Hepatocyte (in vitro differentiated cells): ENCODE data around the gene ANGPTL7. TPM values are rescaled to one million over a fixed set of nuclear protein-coding genes. Genes with fewer than 3 reads are reported as not detected.
A peak's percentile ranks its signal among the peaks of the same experiment; 100 is the strongest.

ENCODE experiments used
- DNase-seq: peaks from one replicate; pipeline ENCODE4 v3.0.0-alpha.2; 2016; ENCODE audit warnings: low spot score
- H2AFZ ChIP-seq: fragments of 200-600 bp; sonication (generic); 2 replicates; pipeline ENCODE4 v1.6.0; 2016; ENCODE audit warnings: antibody characterized with exemption, mild to moderate bottlenecking
- H3K27ac ChIP-seq: fragments of 200-600 bp; sonication (generic); 2 replicates; pipeline ENCODE4 v1.5.1; 2016; ENCODE audit warnings: mild to moderate bottlenecking
- H3K27me3 ChIP-seq: fragments of 200-600 bp; sonication (generic); 2 replicates; pipeline ENCODE4 v1.6.1; 2016
- H3K36me3 ChIP-seq: fragments of 200-600 bp; sonication (generic); replicated peaks from 2 replicates; pipeline ENCODE4 v1.5.1; 2016; ENCODE audit warnings: low read depth; ENCODE audit not compliant: insufficient read depth
- H3K4me1 ChIP-seq: fragments of 200-600 bp; sonication (generic); 2 replicates; pipeline ENCODE4 v1.5.1; 2016; ENCODE audit warnings: mild to moderate bottlenecking, moderate library complexity; ENCODE audit not compliant: insufficient read depth
- H3K4me2 ChIP-seq: fragments of 200-600 bp; sonication (generic); 2 replicates; pipeline ENCODE4 v1.6.0; 2016
- H3K4me3 ChIP-seq: fragments of 200-600 bp; sonication (generic); 2 replicates; pipeline ENCODE4 v1.5.1; 2016; ENCODE audit warnings: mild to moderate bottlenecking
- H3K79me2 ChIP-seq: fragments of 200-600 bp; sonication (generic); 2 replicates; pipeline ENCODE4 v1.6.0; 2017; ENCODE audit warnings: mild to moderate bottlenecking
- H3K9me2 ChIP-seq: fragments of 200-600 bp; sonication (generic); replicated peaks from 2 replicates; pipeline ENCODE4 v1.6.0; 2017; ENCODE audit warnings: mild to moderate bottlenecking; ENCODE audit not compliant: insufficient read depth
- H3K9me3 ChIP-seq: fragments of 200-600 bp; sonication (generic); 2 replicates; pipeline ENCODE4 v1.5.1; 2016; ENCODE audit warnings: low read depth, mild to moderate bottlenecking
- H4K20me1 ChIP-seq: fragments of 200-600 bp; sonication (generic); 2 replicates; pipeline ENCODE4 v1.6.0; 2016; ENCODE audit warnings: mild to moderate bottlenecking; ENCODE audit not compliant: insufficient read depth, poor library complexity, severe bottlenecking
- EZH2 ChIP-seq: fragments of 200-600 bp; sonication (generic); IDR thresholded peaks from 2 replicates; pipeline ENCODE4 v1.6.1; 2016; ENCODE audit warnings: antibody characterized with exemption, mild to moderate bottlenecking, borderline replicate concordance
- EZH2phosphoT487 ChIP-seq: fragments of 200-600 bp; sonication (generic); IDR thresholded peaks from one replicate; pipeline ENCODE4 v1.6.1; 2018; ENCODE audit warnings: antibody characterized with exemption, mild to moderate bottlenecking, low read depth, moderate library complexity; ENCODE audit not compliant: unreplicated experiment, severe bottlenecking
- WGBS: methylation state at CpG from one replicate; pipeline ENCODE4 v1.1.6; 2016; ENCODE audit warnings: low lambda C conversion rate; ENCODE audit errors: missing lambda C conversion rate; 5-methylcytosine and 5-hydroxymethylcytosine counted together
- polyA plus RNA-seq: library from polyadenylated mRNA; unstranded; fragments of >200 nt; fragmentation: Nextera tagmentation; extraction: Ambion mirVana; gene quantifications from 2 replicates; pipeline ENCODE4 v1.2.1, GENCODE V29; 2016
- total RNA-seq: library from RNA; depleted of rRNA; stranded (reverse); fragments of >200 nt; gene quantifications from 2 replicates; pipeline ENCODE4 v1.2.3, GENCODE V29; 2014
- TF ChIP-seq, protein P1 (sequence below): fragments of 200-600 bp; sonication (generic); IDR thresholded peaks from 2 replicates; pipeline ENCODE4 v1.5.1; 2016; ENCODE audit warnings: antibody characterized with exemption, mild to moderate bottlenecking; ENCODE audit not compliant: poor library complexity

Gene ANGPTL7
- total and polyA plus RNA-seq, 2 experiments from 2014 or later = 25.6 to 50.5 TPM

DNA sequence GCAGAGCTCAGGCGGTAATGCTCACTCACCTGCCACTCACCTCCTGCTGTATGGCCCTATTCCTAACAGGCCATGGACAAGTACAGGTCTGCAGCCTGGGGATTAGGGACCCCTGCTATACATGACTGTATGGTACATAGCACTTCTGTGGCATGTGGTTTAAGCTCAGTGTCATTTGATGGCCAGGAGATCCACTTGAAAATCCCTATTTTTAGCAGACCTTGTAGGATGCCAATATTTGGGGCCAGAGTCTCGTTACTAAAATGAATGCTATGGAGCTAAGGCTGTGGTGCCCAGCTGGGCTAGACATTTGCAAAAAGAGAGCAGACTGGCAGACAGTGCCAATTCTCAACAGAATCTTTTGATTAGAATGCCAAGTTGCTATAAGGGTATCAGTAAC lies 1.7 kb upstream of the ANGPTL7 start:
- no peaks in the 10 kb centered on the region for H3K79me2 ChIP-seq
- no peak for TF ChIP-seq EZH2
- TF ChIP-seq, protein P1, sequence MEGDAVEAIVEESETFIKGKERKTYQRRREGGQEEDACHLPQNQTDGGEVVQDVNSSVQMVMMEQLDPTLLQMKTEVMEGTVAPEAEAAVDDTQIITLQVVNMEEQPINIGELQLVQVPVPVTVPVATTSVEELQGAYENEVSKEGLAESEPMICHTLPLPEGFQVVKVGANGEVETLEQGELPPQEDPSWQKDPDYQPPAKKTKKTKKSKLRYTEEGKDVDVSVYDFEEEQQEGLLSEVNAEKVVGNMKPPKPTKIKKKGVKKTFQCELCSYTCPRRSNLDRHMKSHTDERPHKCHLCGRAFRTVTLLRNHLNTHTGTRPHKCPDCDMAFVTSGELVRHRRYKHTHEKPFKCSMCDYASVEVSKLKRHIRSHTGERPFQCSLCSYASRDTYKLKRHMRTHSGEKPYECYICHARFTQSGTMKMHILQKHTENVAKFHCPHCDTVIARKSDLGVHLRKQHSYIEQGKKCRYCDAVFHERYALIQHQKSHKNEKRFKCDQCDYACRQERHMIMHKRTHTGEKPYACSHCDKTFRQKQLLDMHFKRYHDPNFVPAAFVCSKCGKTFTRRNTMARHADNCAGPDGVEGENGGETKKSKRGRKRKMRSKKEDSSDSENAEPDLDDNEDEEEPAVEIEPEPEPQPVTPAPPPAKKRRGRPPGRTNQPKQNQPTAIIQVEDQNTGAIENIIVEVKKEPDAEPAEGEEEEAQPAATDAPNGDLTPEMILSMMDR = no peak
- no peak for TF ChIP-seq EZH2phosphoT487
- H3K36me3 ChIP-seq = no peaks in the 10 kb centered on the region
- H2AFZ ChIP-seq = no peak overlapping the region
- H3K4me3 ChIP-seq = no peak overlapping the region
- no peaks in the 10 kb centered on the region for H3K27me3 ChIP-seq
- H4K20me1 ChIP-seq = no peaks in the 10 kb centered on the region
- H3K27ac ChIP-seq = no peak overlapping the region
- WGBS = 96% methylated on average over 2 of the region's 2 CpGs
- no peak overlapping the region for H3K4me2 ChIP-seq
- H3K4me1 ChIP-seq = no peaks in the 10 kb centered on the region
- DNase-seq = no peak
- no peaks in the 10 kb centered on the region for H3K9me2 ChIP-seq
- no peaks in the 10 kb centered on the region for H3K9me3 ChIP-seq

GRCh38 chr1:11187931-11188330 lies 1.2 kb upstream of the ANGPTL7 start:
- Histone ChIP-seq H3K4me3 (no peak overlapping the region), H2AFZ (no peak overlapping the region), H3K9me2 (no peaks in the 10 kb centered on the region), H3K27me3 (no peaks in the 10 kb centered on the region), H3K4me2 (no peak overlapping the region), H4K20me1 (no peaks in the 10 kb centered on the region), H3K79me2 (no peaks in the 10 kb centered on the region), H3K9me3 (no peaks in the 10 kb centered on the region), H3K4me1 (no peaks in the 10 kb centered on the region), H3K36me3 (no peaks in the 10 kb centered on the region), H3K27ac (peak overlapping the region; percentile 64)
- no peak for TF ChIP-seq EZH2
- TF ChIP-seq, protein P1 = no peak
- TF ChIP-seq EZH2phosphoT487 = no peak
- DNase-seq = peak; percentile 22
- WGBS = 87% methylated on average over 2 of the region's 2 CpGs

DNA sequence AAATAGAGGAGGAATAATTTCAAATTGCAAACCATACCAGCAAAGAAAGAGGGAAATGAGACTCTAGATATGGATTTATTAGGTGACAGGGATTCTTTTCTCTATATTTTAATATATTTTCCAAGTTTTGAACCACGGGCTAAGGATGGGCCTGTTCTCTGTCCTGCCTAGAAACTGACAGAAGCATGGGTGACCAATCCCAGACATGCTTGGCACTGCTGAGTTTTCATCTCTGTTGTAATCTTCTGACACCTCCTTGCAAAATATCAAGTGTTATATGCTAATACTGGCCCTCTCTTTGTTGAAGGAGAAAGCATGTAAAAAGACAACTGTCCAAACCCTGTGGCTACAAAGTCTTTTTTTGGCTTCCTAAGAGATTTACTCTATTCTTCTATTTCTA lies 774 bp upstream of the ANGPTL7 start:
- no peak overlapping the region for H3K4me2 ChIP-seq
- H3K4me1 ChIP-seq = no peaks in the 10 kb centered on the region
- no peaks in the 10 kb centered on the region for H3K9me3 ChIP-seq
- H3K4me3 ChIP-seq = no peak overlapping the region
- DNase-seq = no peak
- no peaks in the 10 kb centered on the region for H3K27me3 ChIP-seq
- no peak overlapping the region for H2AFZ ChIP-seq
- H3K36me3 ChIP-seq = no peaks in the 10 kb centered on the region
- no peaks in the 10 kb centered on the region for H3K79me2 ChIP-seq
- H4K20me1 ChIP-seq = no peaks in the 10 kb centered on the region
- H3K27ac ChIP-seq = peak overlapping the region; percentile 64
- 95% methylated on average over 1 of the region's 1 CpG for WGBS
- TF ChIP-seq, protein P1 = no peak
- no peak for TF ChIP-seq EZH2phosphoT487
- no peak for TF ChIP-seq EZH2
- H3K9me2 ChIP-seq = no peaks in the 10 kb centered on the region

DNA sequence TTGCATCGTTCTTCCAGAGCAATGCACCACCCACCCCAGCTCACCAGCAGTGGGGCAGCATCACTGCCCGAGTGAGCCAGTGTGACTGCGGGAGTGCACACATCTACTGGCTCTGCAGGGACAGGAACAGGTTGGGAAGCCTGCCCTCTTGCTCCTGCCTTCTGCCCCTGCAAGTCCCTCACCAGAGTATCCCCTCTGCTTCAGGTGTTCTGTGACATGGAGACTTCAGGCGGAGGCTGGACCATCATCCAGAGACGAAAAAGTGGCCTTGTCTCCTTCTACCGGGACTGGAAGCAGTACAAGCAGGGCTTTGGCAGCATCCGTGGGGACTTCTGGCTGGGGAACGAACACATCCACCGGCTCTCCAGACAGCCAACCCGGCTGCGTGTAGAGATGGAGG lies 4.2 kb downstream of the ANGPTL7 start:
- H3K9me2 ChIP-seq = no peaks in the 10 kb centered on the region
- TF ChIP-seq EZH2 = no peak
- TF ChIP-seq, protein P1 = no peak
- 98% methylated on average over 11 of the region's 11 CpGs for WGBS

More for the DNA sequence above, 4.2 kb downstream of the ANGPTL7 start:
- Histone ChIP-seq H3K27me3 (no peaks in the 10 kb centered on the region), H3K79me2 (no peaks in the 10 kb centered on the region), H3K4me2 (no peak overlapping the region), H3K4me3 (no peak overlapping the region), H3K4me1 (no peaks in the 10 kb centered on the region), H2AFZ (no peak overlapping the region), H3K9me3 (no peaks in the 10 kb centered on the region), H4K20me1 (no peaks in the 10 kb centered on the region), H3K36me3 (no peaks in the 10 kb centered on the region), H3K27ac (no peak overlapping the region)
- no peak for DNase-seq
